Esophagus muscularis mucosa (tissue), 4 donors: ENCODE data around the gene ZNF490. TPM values are rescaled to one million over a fixed set of nuclear protein-coding genes. Genes with fewer than 3 reads are reported as not detected.

Experiments used
- DNase-seq: peaks from one replicate; pipeline ENCODE4 v3.0.0-alpha.2; 2017; ENCODE audit errors: extremely low spot score
- H3K27ac ChIP-seq, 4 donors: fragments of 200-600 bp; sonication (generic); replicated peaks in 1 of 4; 1 replicate in 3 of 4; 2 replicates in 1 of 4; pipeline ENCODE4 v1.5.1; 2016 to 2019; ENCODE audit warnings: mild to moderate bottlenecking in 1 of 4
- H3K27me3 ChIP-seq, 4 donors: fragments of 200-600 bp; sonication (generic); one replicate each; pipeline versions ENCODE4 v1.5.1 to v1.6.0; 2016 to 2019
- H3K36me3 ChIP-seq, 4 donors: fragments of 200-600 bp; sonication (generic); one replicate each; pipeline ENCODE4 v1.5.1; 2016 to 2019
- H3K4me1 ChIP-seq, 4 donors: fragments of 200-600 bp; sonication (generic); one replicate each; pipeline ENCODE4 v1.5.1; 2016 to 2019
- H3K4me3 ChIP-seq, 4 donors: fragments of 200-600 bp; sonication (generic); 1 replicate in 2 of 4; 2 replicates in 2 of 4; pipeline ENCODE4 v1.5.1; 2016 to 2019; ENCODE audit warnings: mild to moderate bottlenecking in 4 of 4, moderate library complexity in 1 of 4
- H3K9me3 ChIP-seq, 4 donors: fragments of 200-600 bp; sonication (generic); 1 replicate in 3 of 4; 2 replicates in 1 of 4; pipeline ENCODE4 v1.5.1; 2016 to 2019
- EP300 ChIP-seq: sonication (generic); formaldehyde crosslinking; IDR thresholded peaks from one replicate; pipeline ENCODE4 v1.6.1; 2017; ENCODE audit warnings: antibody characterized with exemption
- POLR2A ChIP-seq: fragments of 450-650 bp; IDR thresholded peaks from one replicate; pipeline ENCODE4 v1.6.1; 2017; ENCODE audit warnings: antibody characterized with exemption, moderate library complexity, mild to moderate bottlenecking, low read depth
- POLR2AphosphoS5 ChIP-seq, 2 donors: sonication (generic); formaldehyde crosslinking; IDR thresholded peaks; one replicate each; pipeline ENCODE4 v1.6.1; 2017; ENCODE audit warnings: antibody characterized with exemption in 2 of 2
- WGBS: methylation state at CpG from one replicate; pipeline ENCODE4 v1.1.5; 2018; 5-methylcytosine and 5-hydroxymethylcytosine counted together
- intact Hi-C: fragments of 100-400 bp; cut with DNase I; formaldehyde crosslinking; loops from one replicate; pipeline ENCODE4 v1.15.1; 2023
- total RNA-seq, 4 donors: library from RNA; depleted of rRNA; stranded (reverse); fragments of >200 nt; gene quantifications; one replicate each; pipeline versions ENCODE4 v1.1.0 to v1.2.1, GENCODE V29; 2016
- TF ChIP-seq, protein P1 (sequence below), 3 experiments: fragments of 200-600 bp in 2 of 3; fragments of 450-650 bp in 1 of 3; sonication (generic) in 2 of 3; IDR thresholded peaks; one replicate each; pipeline ENCODE4 v1.5.1; 2017 to 2019; ENCODE audit warnings: antibody characterized with exemption in 3 of 3, mild to moderate bottlenecking in 2 of 3, moderate library complexity in 1 of 3

Gene ZNF490
- total RNA-seq, 4 donors from 2014 or later = 3.3 to 6.7 (median 5.3) TPM

GRCh38 chr19:12611361-12611699 is 717 bp upstream of the ZNF490 start:
- intact Hi-C loops = no loop called here
- peaks cover 33 to 74% (median 55%) of the 10 kb centered on the region in 4 donors for H3K4me1 ChIP-seq
- TF ChIP-seq POLR2AphosphoS5 (IDR thresholded peaks at IDR 0.05) (peak in 1 of 2 donors; percentile 76), POLR2A (no peak), EP300 (no peak)
- TF ChIP-seq, protein P1, sequence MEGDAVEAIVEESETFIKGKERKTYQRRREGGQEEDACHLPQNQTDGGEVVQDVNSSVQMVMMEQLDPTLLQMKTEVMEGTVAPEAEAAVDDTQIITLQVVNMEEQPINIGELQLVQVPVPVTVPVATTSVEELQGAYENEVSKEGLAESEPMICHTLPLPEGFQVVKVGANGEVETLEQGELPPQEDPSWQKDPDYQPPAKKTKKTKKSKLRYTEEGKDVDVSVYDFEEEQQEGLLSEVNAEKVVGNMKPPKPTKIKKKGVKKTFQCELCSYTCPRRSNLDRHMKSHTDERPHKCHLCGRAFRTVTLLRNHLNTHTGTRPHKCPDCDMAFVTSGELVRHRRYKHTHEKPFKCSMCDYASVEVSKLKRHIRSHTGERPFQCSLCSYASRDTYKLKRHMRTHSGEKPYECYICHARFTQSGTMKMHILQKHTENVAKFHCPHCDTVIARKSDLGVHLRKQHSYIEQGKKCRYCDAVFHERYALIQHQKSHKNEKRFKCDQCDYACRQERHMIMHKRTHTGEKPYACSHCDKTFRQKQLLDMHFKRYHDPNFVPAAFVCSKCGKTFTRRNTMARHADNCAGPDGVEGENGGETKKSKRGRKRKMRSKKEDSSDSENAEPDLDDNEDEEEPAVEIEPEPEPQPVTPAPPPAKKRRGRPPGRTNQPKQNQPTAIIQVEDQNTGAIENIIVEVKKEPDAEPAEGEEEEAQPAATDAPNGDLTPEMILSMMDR (IDR thresholded peaks at IDR 0.05) = peak in 1 of 3 experiments; percentile 13
- peak overlapping the region; percentile 98 to 100 (median 100) for H3K27ac ChIP-seq
- under 1% methylated on average over 10 of the region's 10 CpGs for WGBS
- H3K9me3 ChIP-seq = no peaks in the 10 kb centered on the region
- H3K4me3 ChIP-seq = peak overlapping the region; percentile 87 to 100 (median 96)
- peak; percentile 93 for DNase-seq
- no peaks in the 10 kb centered on the region for H3K27me3 ChIP-seq
- H3K36me3 ChIP-seq = peaks cover 5 to 53% (median 41%) of the 10 kb centered on the region in 4 donors

DNA sequence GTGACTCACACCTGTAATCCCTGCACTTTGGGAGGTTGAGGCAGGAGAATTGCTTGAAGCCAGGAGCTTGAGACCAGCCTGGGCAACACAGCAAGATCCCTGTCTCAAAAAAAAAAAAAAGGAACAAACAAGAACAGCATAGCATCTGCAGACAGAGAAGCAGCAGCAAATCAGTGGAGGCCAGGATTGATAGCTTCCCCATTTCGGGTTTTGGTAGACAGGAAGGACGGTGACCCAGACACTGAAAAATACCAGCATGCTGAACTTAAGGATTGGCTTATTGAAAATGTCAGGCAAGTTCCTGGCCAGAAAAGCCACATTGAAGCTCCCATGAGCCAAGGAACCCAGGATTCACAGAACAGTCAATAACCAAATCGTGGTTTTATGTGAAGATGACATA is 3.0 kb downstream of the ZNF490 start:
- H3K4me1 ChIP-seq = peaks cover 16 to 46% (median 24%) of the 10 kb centered on the region in 4 donors
- H3K9me3 ChIP-seq = no peaks in the 10 kb centered on the region
- H3K4me3 ChIP-seq = no peak overlapping the region
- DNase-seq = no peak
- 85% methylated on average over 3 of the region's 3 CpGs for WGBS
- peaks cover 4 to 64% (median 47%) of the 10 kb centered on the region in 4 donors for H3K36me3 ChIP-seq
- no peak overlapping the region for H3K27ac ChIP-seq
- TF ChIP-seq POLR2A (no peak), POLR2AphosphoS5 (IDR thresholded peaks at IDR 0.05) (no peak), EP300 (no peak)
- TF ChIP-seq, protein P1 (IDR thresholded peaks at IDR 0.05) = no peak
- no peaks in the 10 kb centered on the region for H3K27me3 ChIP-seq
- intact Hi-C loops = no loop called here

DNA sequence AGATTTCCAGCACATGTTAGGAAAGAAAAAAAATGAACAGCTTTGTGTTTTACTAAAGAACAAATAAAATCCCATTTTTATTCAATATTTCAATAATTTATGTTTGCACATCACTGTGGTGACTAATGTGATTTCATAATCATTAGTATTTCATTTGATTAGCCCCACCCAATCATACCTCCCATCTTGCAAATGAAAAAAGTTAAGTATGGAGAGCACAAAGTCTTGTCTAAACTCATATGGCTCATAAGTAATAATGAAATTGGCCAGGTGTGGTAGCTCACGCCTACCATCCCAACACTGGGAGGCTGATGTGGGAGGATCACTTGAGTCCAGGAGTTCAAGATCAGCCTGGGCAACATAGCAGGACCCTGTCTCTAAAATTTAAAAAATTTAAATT is 3.8 kb downstream of the ZNF490 start:
- TF ChIP-seq, protein P1 (IDR thresholded peaks at IDR 0.05) = no peak
- TF ChIP-seq POLR2A (no peak), EP300 (no peak), POLR2AphosphoS5 (IDR thresholded peaks at IDR 0.05) (no peak)
- H3K27ac ChIP-seq = no peak overlapping the region
- no peak for DNase-seq
- H3K27me3 ChIP-seq = no peaks in the 10 kb centered on the region
- H3K4me1 ChIP-seq = peaks cover 7 to 38% (median 15%) of the 10 kb centered on the region in 4 donors
- WGBS = 100% methylated on average over 1 of the region's 1 CpG
- H3K4me3 ChIP-seq = no peak overlapping the region
- H3K9me3 ChIP-seq = no peaks in the 10 kb centered on the region
- H3K36me3 ChIP-seq = peaks cover 0 to 63% (median 46%) of the 10 kb centered on the region in 4 donors
- intact Hi-C loops = no loop called here

- H3K27ac ChIP-seq = no peak overlapping the region
- intact Hi-C loops = no loop called here
- TF ChIP-seq POLR2A (no peak), EP300 (no peak), POLR2AphosphoS5 (IDR thresholded peaks at IDR 0.05) (no peak)
- TF ChIP-seq, protein P1 (IDR thresholded peaks at IDR 0.05) = no peak
- 71% methylated on average over 1 of the region's 1 CpG for WGBS
- H3K36me3 ChIP-seq = peaks cover 5 to 71% (median 53%) of the 10 kb centered on the region in 4 donors
- no peak overlapping the region for H3K4me3 ChIP-seq
- H3K27me3 ChIP-seq = no peaks in the 10 kb centered on the region
- DNase-seq = no peak
- H3K9me3 ChIP-seq = no peaks in the 10 kb centered on the region
- H3K4me1 ChIP-seq = peaks cover 0 to 18% (median under 1%) of the 10 kb centered on the region in 4 donors
Observed at GRCh38 chr19:12603714-12604113, 6.9 kb downstream of the ZNF490 start.

DNA sequence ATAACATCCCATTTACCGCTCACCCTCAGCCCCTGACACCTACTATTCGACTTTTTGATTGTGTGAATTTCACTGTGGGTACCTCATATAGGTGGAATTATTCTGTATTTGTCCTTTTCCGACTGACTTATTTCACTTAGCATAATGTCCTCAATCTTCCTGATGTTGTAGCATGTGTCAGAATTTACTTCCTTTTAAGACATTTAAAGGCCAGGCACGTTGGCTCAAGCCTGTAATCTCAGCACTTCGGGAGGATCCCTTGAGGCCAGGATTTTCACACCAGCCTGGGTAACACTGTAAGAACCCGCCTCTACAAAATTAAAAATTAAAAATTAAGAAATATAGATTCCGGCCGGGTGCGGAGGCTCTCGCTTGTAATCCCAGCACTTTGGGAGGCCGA is 13.0 kb downstream of the ZNF490 start:
- Histone ChIP-seq H3K27me3 (no peaks in the 10 kb centered on the region), H3K4me1 (no peaks in the 10 kb centered on the region)
- intact Hi-C loops = no loop called here

More for the DNA sequence above, 13.0 kb downstream of the ZNF490 start:
- TF ChIP-seq POLR2A = no peak
- no peaks in the 10 kb centered on the region for H3K9me3 ChIP-seq
- no peak for DNase-seq
- no peak overlapping the region for H3K4me3 ChIP-seq
- WGBS = 80% methylated on average over 11 of the region's 11 CpGs
- no peak overlapping the region for H3K27ac ChIP-seq
- H3K36me3 ChIP-seq = peaks cover 5 to 41% (median 28%) of the 10 kb centered on the region in 4 donors
